D721Med (cell line): ENCODE measurements around the gene SNRNP40.

Source experiments
- DNase-seq: peaks from one replicate; pipeline ENCODE4 v3.0.0; 2011; ENCODE audit warnings: low spot score; ENCODE audit not compliant: insufficient read length
- FAIRE-seq: peaks from 2 replicates; lab custom pipeline; 2011; peaks lifted over from hg19 to GRCh38; lab: Jason Lieb, UNC
- TF ChIP-seq, protein P1 (sequence below): IDR thresholded peaks from 2 replicates; pipeline ENCODE4 v1.5.1; 2012; ENCODE audit warnings: mild to moderate bottlenecking, control low read depth; ENCODE audit not compliant: insufficient read depth; ENCODE audit errors: missing control alignments

Gene SNRNP40

DNA sequence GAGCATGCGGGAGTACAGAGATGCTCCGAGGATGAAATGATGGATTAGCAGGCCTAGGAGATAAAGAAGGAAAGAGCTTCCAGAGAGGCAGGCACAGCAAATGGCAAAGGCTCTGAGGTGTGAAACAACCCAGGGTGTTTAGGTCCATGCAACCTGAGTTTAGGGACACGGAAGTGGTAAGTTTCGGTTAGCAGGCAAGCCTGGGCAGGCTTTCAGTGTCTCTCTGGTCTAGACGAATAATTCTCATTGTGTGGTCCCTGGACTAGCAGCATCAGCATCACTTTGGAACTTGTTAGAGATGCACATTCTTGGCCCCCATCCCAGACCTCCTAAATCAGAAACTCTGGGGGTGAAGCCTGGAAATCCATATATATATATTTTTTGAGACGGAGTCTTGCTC, 75.5 kb downstream of the SNRNP40 start:
- TF ChIP-seq, protein P1, sequence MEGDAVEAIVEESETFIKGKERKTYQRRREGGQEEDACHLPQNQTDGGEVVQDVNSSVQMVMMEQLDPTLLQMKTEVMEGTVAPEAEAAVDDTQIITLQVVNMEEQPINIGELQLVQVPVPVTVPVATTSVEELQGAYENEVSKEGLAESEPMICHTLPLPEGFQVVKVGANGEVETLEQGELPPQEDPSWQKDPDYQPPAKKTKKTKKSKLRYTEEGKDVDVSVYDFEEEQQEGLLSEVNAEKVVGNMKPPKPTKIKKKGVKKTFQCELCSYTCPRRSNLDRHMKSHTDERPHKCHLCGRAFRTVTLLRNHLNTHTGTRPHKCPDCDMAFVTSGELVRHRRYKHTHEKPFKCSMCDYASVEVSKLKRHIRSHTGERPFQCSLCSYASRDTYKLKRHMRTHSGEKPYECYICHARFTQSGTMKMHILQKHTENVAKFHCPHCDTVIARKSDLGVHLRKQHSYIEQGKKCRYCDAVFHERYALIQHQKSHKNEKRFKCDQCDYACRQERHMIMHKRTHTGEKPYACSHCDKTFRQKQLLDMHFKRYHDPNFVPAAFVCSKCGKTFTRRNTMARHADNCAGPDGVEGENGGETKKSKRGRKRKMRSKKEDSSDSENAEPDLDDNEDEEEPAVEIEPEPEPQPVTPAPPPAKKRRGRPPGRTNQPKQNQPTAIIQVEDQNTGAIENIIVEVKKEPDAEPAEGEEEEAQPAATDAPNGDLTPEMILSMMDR, result no peak
- FAIRE-seq, result no peak
- DNase-seq, result no peak

DNA sequence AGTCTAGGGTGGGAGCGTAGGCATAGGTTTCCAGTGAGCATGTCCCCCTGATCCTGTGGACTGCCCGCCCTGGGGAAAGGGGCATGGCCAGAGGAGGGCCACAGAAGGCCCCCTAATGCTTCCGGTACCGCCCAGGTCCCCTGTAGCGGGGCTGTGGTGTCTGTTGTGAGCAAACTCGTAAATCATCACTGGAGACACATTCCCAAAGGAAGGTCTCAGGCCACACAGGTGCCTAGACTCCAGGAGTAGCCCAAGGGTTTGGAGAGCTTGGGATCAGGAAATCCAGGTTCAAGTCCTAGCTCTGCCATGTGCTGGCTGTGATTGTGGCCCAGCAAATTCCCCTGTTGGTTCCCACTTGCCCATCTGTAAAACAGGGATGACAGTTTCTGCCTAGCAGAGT, 77.1 kb downstream of the SNRNP40 start:
- TF ChIP-seq, protein P1, result no peak
- no peak for FAIRE-seq
- no peak for DNase-seq

DNA sequence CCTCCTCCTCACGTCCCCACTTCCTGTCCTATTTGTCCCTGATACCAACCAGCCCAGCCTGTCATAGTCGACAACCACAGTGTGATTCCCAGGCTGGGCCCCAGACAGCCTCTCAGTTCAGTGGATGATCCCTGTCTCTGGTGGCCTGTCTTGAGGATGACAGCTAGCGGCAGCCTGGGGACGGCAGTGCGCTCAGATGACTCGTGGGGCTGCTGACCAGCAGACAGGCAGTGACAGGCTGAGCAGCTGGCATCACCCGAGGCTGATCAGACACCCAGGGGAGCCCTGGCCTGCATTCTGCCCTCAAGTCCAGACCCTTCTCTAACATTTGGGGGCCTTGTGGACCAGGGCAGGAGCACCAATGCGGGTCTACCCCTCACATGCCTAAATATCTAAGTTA, 77.9 kb downstream of the SNRNP40 start:
- no peak for FAIRE-seq
- no peak for DNase-seq
- TF ChIP-seq, protein P1, result no peak

DNA sequence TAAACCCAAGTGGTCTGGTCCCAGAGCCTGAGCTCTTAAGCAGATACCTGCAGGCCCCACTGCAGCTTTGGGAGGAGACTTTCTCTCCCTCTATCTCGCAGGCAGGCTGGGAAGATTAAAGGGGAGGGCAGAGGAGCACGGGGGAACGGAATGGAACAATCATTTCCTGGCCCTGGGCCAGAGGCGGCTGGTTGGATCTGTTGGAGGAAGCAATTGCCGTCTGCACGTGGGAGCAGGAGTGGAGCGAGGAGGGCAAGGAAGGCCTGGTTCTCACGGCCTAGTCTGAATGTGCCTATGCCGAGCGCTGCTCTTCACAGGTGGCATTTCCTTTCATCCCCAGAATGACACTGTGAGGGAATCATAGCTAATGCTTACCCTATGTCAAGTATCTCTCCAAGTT, 80.6 kb downstream of the SNRNP40 start:
- FAIRE-seq, result no peak
- TF ChIP-seq, protein P1, result no peak
- DNase-seq, result no peak

DNA sequence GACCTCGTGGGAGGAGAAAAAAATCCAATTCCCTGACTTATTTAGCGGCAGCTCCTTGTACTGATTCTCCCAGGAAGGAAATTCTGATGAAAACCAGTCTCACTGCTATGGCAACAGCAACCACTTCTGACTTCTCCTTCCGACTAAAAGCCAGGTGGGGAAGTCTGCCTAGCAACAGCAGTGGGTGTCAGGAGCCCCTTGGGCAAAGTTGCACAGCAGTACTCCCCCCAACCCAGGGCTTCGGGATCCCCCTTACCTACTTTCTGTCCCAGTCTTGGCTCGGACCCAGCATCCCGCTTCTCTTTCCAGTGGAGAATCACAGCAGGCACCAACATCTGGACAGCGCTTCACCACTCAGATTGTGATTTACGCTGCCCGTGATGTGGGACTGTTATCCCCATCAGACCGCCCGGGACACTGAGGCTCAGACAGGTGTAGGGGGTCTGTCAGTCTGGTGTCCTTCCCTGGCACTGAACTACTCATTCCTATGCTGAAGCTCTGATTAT, 81.5 kb downstream of the SNRNP40 start:
- DNase-seq (no peak), FAIRE-seq (no peak)
- TF ChIP-seq, protein P1, result no peak

DNA sequence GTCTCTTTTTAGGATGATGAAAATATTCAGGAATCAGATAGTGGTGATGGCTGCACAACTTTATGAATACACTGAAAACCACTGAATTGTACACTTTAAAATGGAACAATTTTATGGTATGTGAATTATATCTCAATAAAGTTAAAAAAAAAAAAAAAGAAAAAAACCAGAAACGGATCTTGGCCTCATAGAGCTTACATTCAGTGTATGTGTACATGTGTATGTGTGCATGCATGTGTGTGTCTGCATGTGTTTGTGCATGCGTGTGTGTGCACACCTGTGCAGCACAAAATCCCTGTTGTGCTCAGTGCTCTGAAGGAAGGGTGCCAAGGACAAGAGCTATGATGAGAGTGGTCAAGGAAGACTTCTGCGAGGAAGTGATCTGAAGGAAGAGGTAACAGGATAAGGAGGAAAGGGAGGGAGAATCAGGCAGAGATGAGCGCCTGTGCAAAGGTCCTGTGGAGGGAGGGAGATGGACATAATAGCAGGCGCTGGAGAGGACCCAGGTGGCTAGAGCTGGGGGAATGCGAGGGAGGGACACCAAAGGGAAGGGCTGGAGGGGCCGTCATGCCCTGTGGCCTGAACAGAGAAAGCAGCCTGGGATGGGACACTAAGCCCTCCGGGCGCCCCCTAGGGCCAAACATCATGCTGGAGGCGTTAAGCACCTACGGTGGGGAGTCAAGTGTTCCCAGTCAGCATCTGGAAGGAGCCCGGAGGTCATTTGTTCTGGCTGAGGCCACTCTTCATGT, 82.1 kb downstream of the SNRNP40 start:
- FAIRE-seq (no peak), DNase-seq (no peak)
- TF ChIP-seq, protein P1, result no peak
